Jurkat, Clone E6-1 (cell line): ENCODE results near the gene LINS1.

Experiments
- DNase-seq: peaks from one replicate; pipeline ENCODE4 v3.0.0-alpha.2; 2011; ENCODE audit warnings: low read depth, low spot score
- H3K4me3 ChIP-seq: 2 replicates; pipeline ENCODE4 v1.5.1; 2011; ENCODE audit warnings: mild to moderate bottlenecking, low read length, control low read depth, moderate library complexity

Gene LINS1

DNA sequence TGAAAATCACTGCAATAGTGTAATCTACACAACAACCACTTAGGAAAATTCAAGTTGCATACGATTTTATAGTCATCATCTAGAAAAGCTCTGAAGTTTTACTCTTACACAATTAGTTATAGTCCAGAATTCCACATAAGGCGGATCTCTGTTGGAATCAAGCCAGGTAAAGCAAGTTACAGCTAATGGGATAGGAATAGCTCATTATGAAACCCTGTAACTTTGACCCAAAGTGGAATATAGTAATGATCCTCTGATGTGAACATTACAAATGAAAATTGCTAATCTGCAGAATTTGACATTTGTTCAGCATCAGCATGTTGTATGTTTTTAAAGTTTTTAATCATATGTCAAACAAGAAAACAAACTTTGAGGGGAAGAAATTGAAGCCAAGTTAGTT, 77.7 kb downstream of the LINS1 start:
- no peak overlapping the region for H3K4me3 ChIP-seq
- no peak for DNase-seq

DNA sequence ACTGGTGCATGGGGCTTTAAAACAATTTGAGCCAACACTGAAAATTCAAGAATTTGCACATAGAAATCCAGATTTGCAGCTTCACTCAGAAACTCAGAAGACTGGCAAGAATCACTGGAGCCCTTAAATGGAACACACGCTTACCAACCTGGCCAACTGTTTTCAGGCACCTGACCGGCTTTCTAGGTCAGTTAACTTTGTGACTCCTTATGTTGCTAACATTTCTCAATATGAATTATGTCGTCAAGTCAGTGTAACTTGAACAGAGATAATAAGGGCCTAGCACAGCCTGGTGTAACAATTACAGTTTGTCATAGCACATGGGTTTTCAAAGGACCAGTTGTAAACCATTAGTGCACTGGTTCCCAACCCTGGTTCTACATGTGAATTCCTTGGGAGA, 80.1 kb downstream of the LINS1 start:
- no peak overlapping the region for H3K4me3 ChIP-seq
- DNase-seq = no peak

DNA sequence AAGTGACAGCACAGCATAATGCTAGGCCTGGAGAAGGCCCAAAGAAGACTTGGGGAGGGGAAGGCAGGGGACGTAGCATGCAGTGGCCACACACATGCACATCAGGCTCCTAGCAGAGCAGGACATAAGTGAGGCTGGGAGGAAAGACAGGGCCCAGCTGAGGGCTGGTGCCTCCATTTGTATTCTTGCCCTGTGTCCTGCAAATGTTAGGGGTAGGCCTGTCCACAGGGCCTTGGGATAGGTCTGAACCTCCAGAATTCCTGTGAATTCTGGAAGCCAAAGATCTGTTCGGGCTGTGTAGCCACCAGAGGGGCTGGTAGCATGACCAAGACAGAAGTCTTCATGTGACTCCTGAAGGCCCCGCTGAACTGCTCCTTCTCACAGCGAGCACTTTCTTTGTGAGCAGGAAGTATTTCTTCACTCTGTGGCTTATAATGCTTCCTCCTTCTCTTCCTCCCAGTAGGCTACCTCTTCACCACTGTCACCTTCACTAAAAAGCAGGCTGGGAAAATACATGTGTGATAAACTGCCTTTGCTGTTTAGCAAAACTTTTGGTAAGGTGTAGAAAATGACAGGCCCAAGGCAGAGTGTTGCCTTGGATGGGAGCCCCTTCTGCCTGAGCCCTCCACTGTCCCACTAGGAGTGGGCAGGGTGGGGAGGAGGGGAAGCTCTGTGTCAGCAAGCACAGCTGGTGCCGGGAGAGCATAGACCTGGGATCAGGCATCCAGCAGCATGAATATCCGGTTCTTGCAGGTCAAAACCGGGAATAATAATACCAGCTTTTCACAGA, 81.7 kb downstream of the LINS1 start:
- peak; percentile 72 for DNase-seq
- peak overlapping the region; percentile 8; the same call in 1 of the 2 replicates for H3K4me3 ChIP-seq

DNA sequence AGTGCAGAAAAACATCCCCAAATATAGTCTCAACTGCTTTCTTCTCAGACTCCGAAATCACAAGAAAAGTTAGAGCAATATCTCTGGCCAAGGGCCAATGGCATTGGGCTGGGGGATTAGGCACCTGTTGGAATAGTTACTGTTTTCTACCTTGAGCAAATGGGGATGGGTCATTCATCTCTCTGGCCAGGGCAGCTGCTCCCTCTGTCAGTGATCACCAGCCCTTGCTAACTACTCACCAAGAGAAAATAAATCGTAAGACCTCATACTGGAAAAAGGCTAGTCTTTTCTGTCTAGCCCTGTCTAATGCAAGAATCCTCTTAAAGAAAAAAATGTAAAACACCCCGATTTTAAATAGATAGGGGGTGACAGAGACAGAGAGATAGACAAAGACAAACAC, 84.1 kb downstream of the LINS1 start:
- DNase-seq = no peak
- no peak overlapping the region for H3K4me3 ChIP-seq
